HG02943 (cell line): Measurements from ENCODE around the gene DNAAF8.
"Not testable (repeated sequence)": the region's sequence is repeated elsewhere in the genome, so short reads cannot be mapped to it uniquely, and the experiment has no call there.

Experiments
- ATAC-seq: cut with Tn5 transposase; IDR thresholded peaks from one replicate; pipeline ENCODE4 v1.9.1; 2021; ENCODE audit warnings: mild to moderate bottlenecking, low read depth, moderate library complexity; ENCODE audit not compliant: unreplicated experiment

The DNAAF8 gene

GRCh38 chr16:4714996-4715395 lies 19.3 kb upstream of the DNAAF8 start:
- no peak for ATAC-seq

GRCh38 chr16:4718466-4718865 lies 15.9 kb upstream of the DNAAF8 start:
- no peak for ATAC-seq

GRCh38 chr16:4723071-4723767 lies 11.1 kb upstream of the DNAAF8 start:
- no peak for ATAC-seq

GRCh38 chr16:4724661-4725270 lies 9.6 kb upstream of the DNAAF8 start:
- no peak for ATAC-seq

GRCh38 chr16:4726616-4727015 lies 7.7 kb upstream of the DNAAF8 start:
- no peak for ATAC-seq

GRCh38 chr16:4728676-4729075 lies 5.7 kb upstream of the DNAAF8 start:
- no peak for ATAC-seq

- no peak for ATAC-seq
Measured at GRCh38 chr16:4729876-4730275, 4.5 kb upstream of the DNAAF8 start.

- ATAC-seq, result no peak
Measured at GRCh38 chr16:4733211-4733742, 1.1 kb upstream of the DNAAF8 start.

GRCh38 chr16:4733747-4734062 lies 632 bp upstream of the DNAAF8 start:
- ATAC-seq, result no peak

GRCh38 chr16:4734730-4735535 lies 596 bp downstream of the DNAAF8 start:
- peak; percentile 64 for ATAC-seq

- ATAC-seq, result no peak
Measured at GRCh38 chr16:4736546-4736945, 2.2 kb downstream of the DNAAF8 start.

GRCh38 chr16:4737545-4737944 lies 3.2 kb downstream of the DNAAF8 start:
- no peak for ATAC-seq

- not testable (repeated sequence) for ATAC-seq
Measured at GRCh38 chr16:4738370-4738769, 4.0 kb downstream of the DNAAF8 start.

- ATAC-seq, result no peak
Measured at GRCh38 chr16:4743226-4743878, 9.0 kb downstream of the DNAAF8 start.

- ATAC-seq, result no peak
Measured at GRCh38 chr16:4744555-4745273, 10.4 kb downstream of the DNAAF8 start.

GRCh38 chr16:4745274-4745569 lies 10.9 kb downstream of the DNAAF8 start:
- no peak for ATAC-seq

GRCh38 chr16:4746215-4746614 lies 11.9 kb downstream of the DNAAF8 start:
- ATAC-seq, result no peak

- no peak for ATAC-seq
Measured at GRCh38 chr16:4746991-4747574, 12.7 kb downstream of the DNAAF8 start.

GRCh38 chr16:4747906-4748681 lies 13.8 kb downstream of the DNAAF8 start:
- no peak for ATAC-seq
